ENCODE results near the gene DOC2B.
A peak's percentile ranks its signal among the peaks of the same experiment; 100 is the strongest.
"Not testable (repeated sequence)": the region's sequence is repeated elsewhere in the genome, so short reads cannot be mapped to it uniquely, and the experiment has no call there.

DOC2B gene

GRCh38 chr17:227078-227945, 45.9 kb upstream of the DOC2B start:
- H3K4me3 ChIP-seq (ENCODE audit: low read depth, low read length): no peak overlapping the region
- no peaks in the 10 kb centered on the region for H3K36me3 ChIP-seq
- H3K27me3 ChIP-seq (ENCODE audit: insufficient read depth, low read depth, severe bottlenecking): no peaks in the 10 kb centered on the region
- no peak for TF ChIP-seq CTCF (IDR thresholded peaks at IDR 0.05; ENCODE audit: low read depth, low read length)
- H3K27ac ChIP-seq: no peak overlapping the region
- DNase-seq: no peak
- H3K9me3 ChIP-seq (ENCODE audit: severe bottlenecking): no peaks in the 10 kb centered on the region

GRCh38 chr17:226108-227077, 44.9 kb upstream of the DOC2B start:
- H3K9me3 ChIP-seq (ENCODE audit: severe bottlenecking): no peaks in the 10 kb centered on the region
- no peak for DNase-seq
- no peak overlapping the region for H3K27ac ChIP-seq
- TF ChIP-seq CTCF (IDR thresholded peaks at IDR 0.05; ENCODE audit: low read depth, low read length): no peak
- H3K4me3 ChIP-seq (ENCODE audit: low read depth, low read length): no peak overlapping the region
- no peaks in the 10 kb centered on the region for H3K27me3 ChIP-seq (ENCODE audit: insufficient read depth, low read depth, severe bottlenecking)
- no peaks in the 10 kb centered on the region for H3K36me3 ChIP-seq

GRCh38 chr17:225551-225950, 44.1 kb upstream of the DOC2B start:
- no peak for DNase-seq
- Histone ChIP-seq H3K36me3 (no peaks in the 10 kb centered on the region), H3K27ac (no peak overlapping the region), H3K9me3 (ENCODE audit: severe bottlenecking) (no peaks in the 10 kb centered on the region), H3K27me3 (ENCODE audit: insufficient read depth, low read depth, severe bottlenecking) (no peaks in the 10 kb centered on the region), H3K4me3 (ENCODE audit: low read depth, low read length) (no peak overlapping the region)
- TF ChIP-seq CTCF (IDR thresholded peaks at IDR 0.05; ENCODE audit: low read depth, low read length): no peak

- not testable (repeated sequence) for DNase-seq; H3K27me3 ChIP-seq (ENCODE audit: insufficient read depth, low read depth, severe bottlenecking)
Measured at GRCh38 chr17:224576-224975, 43.1 kb upstream of the DOC2B start.

GRCh38 chr17:223723-224471, 42.4 kb upstream of the DOC2B start:
- peak; percentile 3 for DNase-seq
- Histone ChIP-seq H3K9me3 (ENCODE audit: severe bottlenecking) (no peaks in the 10 kb centered on the region), H3K4me3 (ENCODE audit: low read depth, low read length) (no peak overlapping the region), H3K27me3 (ENCODE audit: insufficient read depth, low read depth, severe bottlenecking) (no peaks in the 10 kb centered on the region), H3K36me3 (no peaks in the 10 kb centered on the region), H3K27ac (no peak overlapping the region)
- no peak for TF ChIP-seq CTCF (IDR thresholded peaks at IDR 0.05; ENCODE audit: low read depth, low read length)

More at GRCh38 chr17:224576-224975, 43.1 kb upstream of the DOC2B start:
- H3K36me3 ChIP-seq; H3K9me3 ChIP-seq (ENCODE audit: severe bottlenecking); H3K4me3 ChIP-seq (ENCODE audit: low read depth, low read length); H3K27ac ChIP-seq: not testable (repeated sequence)
